ENCODE measurements around the gene MYO1E. TPM values are rescaled to one million over a fixed set of nuclear protein-coding genes. Genes with fewer than 3 reads are reported as not detected.

Gene MYO1E
- total and polyA plus RNA-seq, 7 donors, result 20.6 to 92.2 (median 32.1) TPM

DNA sequence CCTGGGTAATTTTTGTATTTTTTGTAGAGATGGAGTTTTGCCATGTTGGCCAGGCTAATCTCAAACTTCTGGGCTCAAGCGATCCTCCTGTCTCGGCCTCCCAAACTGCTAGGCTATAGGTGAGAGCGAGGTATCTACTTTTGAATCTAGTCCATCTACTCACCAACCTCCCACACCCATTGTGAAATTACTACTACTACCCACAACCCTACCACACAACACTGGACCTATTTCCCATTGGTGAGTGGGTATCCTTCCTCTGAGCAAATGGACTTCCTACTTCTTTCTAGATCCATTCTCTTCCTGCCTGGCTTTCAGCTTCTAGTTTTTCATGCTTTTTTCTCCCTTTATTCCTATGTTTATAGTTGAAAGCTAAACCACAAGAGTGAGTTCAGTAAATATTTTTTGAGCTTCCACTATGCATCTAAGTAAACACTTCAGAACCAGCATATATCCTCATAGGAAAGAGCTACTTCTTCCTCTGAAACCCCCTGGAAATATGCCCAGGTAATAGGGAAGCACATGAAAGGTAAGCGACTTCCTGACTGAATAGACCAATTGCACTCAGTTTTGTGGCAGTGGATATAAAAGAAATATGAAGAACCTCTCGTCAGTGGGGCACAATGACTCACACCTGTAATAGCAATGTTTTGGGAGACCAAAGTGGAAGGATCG lies 39.1 kb downstream of the MYO1E start:
- intact Hi-C loops (cut with DNase I), result no loop called here
- no peaks in the 10 kb centered on the region for H3K27me3 ChIP-seq
- TF ChIP-seq POLR2A (IDR thresholded peaks at IDR 0.05), result no peak
- no peak for TF ChIP-seq EP300 (IDR thresholded peaks at IDR 0.05)
- TF ChIP-seq, protein P1, sequence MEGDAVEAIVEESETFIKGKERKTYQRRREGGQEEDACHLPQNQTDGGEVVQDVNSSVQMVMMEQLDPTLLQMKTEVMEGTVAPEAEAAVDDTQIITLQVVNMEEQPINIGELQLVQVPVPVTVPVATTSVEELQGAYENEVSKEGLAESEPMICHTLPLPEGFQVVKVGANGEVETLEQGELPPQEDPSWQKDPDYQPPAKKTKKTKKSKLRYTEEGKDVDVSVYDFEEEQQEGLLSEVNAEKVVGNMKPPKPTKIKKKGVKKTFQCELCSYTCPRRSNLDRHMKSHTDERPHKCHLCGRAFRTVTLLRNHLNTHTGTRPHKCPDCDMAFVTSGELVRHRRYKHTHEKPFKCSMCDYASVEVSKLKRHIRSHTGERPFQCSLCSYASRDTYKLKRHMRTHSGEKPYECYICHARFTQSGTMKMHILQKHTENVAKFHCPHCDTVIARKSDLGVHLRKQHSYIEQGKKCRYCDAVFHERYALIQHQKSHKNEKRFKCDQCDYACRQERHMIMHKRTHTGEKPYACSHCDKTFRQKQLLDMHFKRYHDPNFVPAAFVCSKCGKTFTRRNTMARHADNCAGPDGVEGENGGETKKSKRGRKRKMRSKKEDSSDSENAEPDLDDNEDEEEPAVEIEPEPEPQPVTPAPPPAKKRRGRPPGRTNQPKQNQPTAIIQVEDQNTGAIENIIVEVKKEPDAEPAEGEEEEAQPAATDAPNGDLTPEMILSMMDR (IDR thresholded peaks at IDR 0.05), result no peak
- no peak for TF ChIP-seq POLR2AphosphoS5 (IDR thresholded peaks at IDR 0.05)
- H3K27ac ChIP-seq, result no peak overlapping the region
- H3K4me1 ChIP-seq, result peaks cover 0 to 22% (median 17%) of the 10 kb centered on the region in 4 donors
- no peak for DNase-seq
- H3K4me3 ChIP-seq, result no peak overlapping the region
- WGBS, 2 donors, result 59 to 84% methylated on average over 6 of the region's 6 CpGs
- H3K36me3 ChIP-seq, result no peaks in the 10 kb centered on the region
- no peaks in the 10 kb centered on the region for H3K9me3 ChIP-seq

DNA sequence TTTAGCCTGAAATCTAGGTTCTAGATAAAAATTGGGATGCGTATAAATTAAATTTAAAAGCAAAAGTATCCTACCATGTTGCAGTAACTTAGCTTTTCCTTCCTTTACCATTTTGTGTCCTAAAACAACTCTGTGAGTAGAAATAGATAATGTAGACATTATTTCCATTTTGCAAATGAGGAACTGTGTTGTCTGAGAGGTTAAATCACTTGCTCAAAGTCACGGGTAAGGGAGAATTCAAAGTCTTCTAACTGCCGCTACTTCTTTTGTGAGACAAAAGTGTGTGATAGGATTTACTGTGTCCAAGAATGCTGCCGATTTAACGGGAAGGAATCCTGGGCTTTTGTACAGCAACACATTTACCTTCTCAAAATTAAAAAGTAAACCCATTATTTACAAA lies 40.7 kb downstream of the MYO1E start:
- DNase-seq, result no peak
- Histone ChIP-seq H3K4me1 (peaks cover 0 to 23% (median 19%) of the 10 kb centered on the region in 4 donors), H3K36me3 (no peaks in the 10 kb centered on the region), H3K9me3 (no peaks in the 10 kb centered on the region), H3K27ac (no peak overlapping the region), H3K27me3 (no peaks in the 10 kb centered on the region), H3K4me3 (no peak overlapping the region)
- intact Hi-C loops (cut with DNase I), result no loop called here
- TF ChIP-seq EP300 (IDR thresholded peaks at IDR 0.05), result no peak
- TF ChIP-seq, protein P1 (IDR thresholded peaks at IDR 0.05), result no peak
- no peak for TF ChIP-seq POLR2AphosphoS5 (IDR thresholded peaks at IDR 0.05)
- TF ChIP-seq POLR2A (IDR thresholded peaks at IDR 0.05), result no peak
- WGBS, 2 donors, result 23 to 64% methylated on average over 5 of the region's 5 CpGs

GRCh38 chr15:59330649-59331048 lies 42.0 kb downstream of the MYO1E start:
- peaks cover 0 to 23% (median 19%) of the 10 kb centered on the region in 4 donors for H3K4me1 ChIP-seq
- DNase-seq, result no peak
- H3K36me3 ChIP-seq, result no peaks in the 10 kb centered on the region
- no peaks in the 10 kb centered on the region for H3K9me3 ChIP-seq
- intact Hi-C loops (cut with DNase I), result no loop called here
- WGBS, 2 donors, result 49 to 79% methylated on average over 8 of the region's 8 CpGs
- H3K27ac ChIP-seq, result no peak overlapping the region
- no peak overlapping the region for H3K4me3 ChIP-seq
- H3K27me3 ChIP-seq, result no peaks in the 10 kb centered on the region
- no peak for TF ChIP-seq POLR2AphosphoS5 (IDR thresholded peaks at IDR 0.05)
- TF ChIP-seq, protein P1 (IDR thresholded peaks at IDR 0.05), result no peak
- TF ChIP-seq POLR2A (IDR thresholded peaks at IDR 0.05), result no peak
- no peak for TF ChIP-seq EP300 (IDR thresholded peaks at IDR 0.05)

GRCh38 chr15:59329570-59330350 lies 42.9 kb downstream of the MYO1E start:
- no peak for DNase-seq
- Histone ChIP-seq H3K36me3 (no peaks in the 10 kb centered on the region), H3K27ac (no peak overlapping the region), H3K9me3 (no peaks in the 10 kb centered on the region), H3K4me3 (no peak overlapping the region), H3K27me3 (no peaks in the 10 kb centered on the region), H3K4me1 (peaks cover 0 to 23% (median 19%) of the 10 kb centered on the region in 4 donors)
- WGBS, 2 donors, result 24 to 50% methylated on average over 6 of the region's 6 CpGs
- TF ChIP-seq, protein P1 (IDR thresholded peaks at IDR 0.05), result no peak
- TF ChIP-seq POLR2A (IDR thresholded peaks at IDR 0.05) (no peak), POLR2AphosphoS5 (IDR thresholded peaks at IDR 0.05) (no peak), EP300 (IDR thresholded peaks at IDR 0.05) (no peak)
- intact Hi-C loops (cut with DNase I), result no loop called here

Measured in sigmoid colon (tissue), 7 donors.